Endodermal cell (in vitro differentiated cells): ENCODE measurements around the gene PIK3IP1. TPM values are rescaled to one million over a fixed set of nuclear protein-coding genes. Genes with fewer than 3 reads are reported as not detected.

Experiments used
- DNase-seq: peaks from one replicate; pipeline ENCODE4 v3.0.0-alpha.2; 2017
- H3K27ac ChIP-seq: 2 replicates; pipeline ENCODE4 v1.5.1; 2013; ENCODE audit warnings: mild to moderate bottlenecking, low read depth, low read length, moderate library complexity
- H3K27me3 ChIP-seq: 2 replicates; pipeline ENCODE4 v1.6.1; 2013; ENCODE audit warnings: mild to moderate bottlenecking, low read length, moderate library complexity; ENCODE audit not compliant: insufficient read depth, control insufficient read depth, poor library complexity, severe bottlenecking
- H3K36me3 ChIP-seq: 2 replicates; pipeline ENCODE4 v1.7.0; 2013; ENCODE audit warnings: mild to moderate bottlenecking, low read length, moderate library complexity; ENCODE audit not compliant: control insufficient read depth, insufficient read depth
- H3K4me1 ChIP-seq: one replicate; pipeline ENCODE4 v1.7.0; 2013; ENCODE audit warnings: low read length; ENCODE audit not compliant: control insufficient read depth, insufficient read depth
- H3K4me3 ChIP-seq: 2 replicates; pipeline ENCODE4 v1.5.1; 2013; ENCODE audit warnings: mild to moderate bottlenecking, low read length, moderate library complexity
- H3K9ac ChIP-seq: 2 replicates; pipeline ENCODE4 v1.6.1; 2013; ENCODE audit warnings: mild to moderate bottlenecking, low read length, moderate library complexity; ENCODE audit not compliant: poor library complexity, severe bottlenecking; ENCODE audit errors: extremely low read depth
- H3K9me3 ChIP-seq: 2 replicates; pipeline ENCODE4 v1.6.1; 2013; ENCODE audit warnings: mild to moderate bottlenecking, low read length, moderate library complexity; ENCODE audit not compliant: control insufficient read depth
- H3K27ac Mint-ChIP-seq: 2 replicates; pipeline ENCODE4 v1.8.0; 2020; ENCODE audit warnings: mixed read lengths
- H3K27me3 Mint-ChIP-seq: 2 replicates; pipeline ENCODE4 v1.8.0; 2021; ENCODE audit warnings: mild to moderate bottlenecking, mixed read lengths; ENCODE audit not compliant: insufficient read depth
- H3K36me3 Mint-ChIP-seq: 2 replicates; pipeline ENCODE4 v1.8.0; 2020; ENCODE audit warnings: low read depth, mixed read lengths
- H3K4me1 Mint-ChIP-seq: 2 replicates; pipeline ENCODE4 v1.8.0; 2020; ENCODE audit warnings: mixed read lengths
- H3K4me3 Mint-ChIP-seq: 2 replicates; pipeline ENCODE4 v1.8.0; 2020; ENCODE audit warnings: mild to moderate bottlenecking, moderate library complexity, mixed read lengths
- H3K9me3 Mint-ChIP-seq: 2 replicates; pipeline ENCODE4 v1.8.0; 2020; ENCODE audit warnings: mild to moderate bottlenecking, mixed read lengths
- WGBS, 2 experiments: methylation state at CpG; one replicate each; pipeline versions ENCODE4 v1.1.5 to v1.1.7; 2013; ENCODE audit warnings: missing lambda C conversion rate in 2 of 2, mixed read lengths in 1 of 2; ENCODE audit not compliant: insufficient coverage in 1 of 2, insufficient read length in 1 of 2; 5-methylcytosine and 5-hydroxymethylcytosine counted together
- long read RNA-seq, 4 experiments: library from polyadenylated mRNA in 2 of 4; library from RNA in 1 of 4; library from capped mRNA in 1 of 4; stranded (forward) in 3 of 4; unstranded in 1 of 4; transcript quantifications; one replicate each; pipeline ENCODE4 v2.0.0, GENCODE V29; 2020 to 2021; ENCODE audit warnings: inconsistent platforms in 1 of 4
- polyA plus RNA-seq, 2 experiments: library from polyadenylated mRNA; stranded (reverse); fragments of 50-300 nt; gene quantifications; one replicate each; pipeline ENCODE4 v1.2.3, GENCODE V29; 2013
- total RNA-seq, 2 donors: library from RNA; stranded (reverse); fragmentation: NEBNext Ultra II Directional in 1 of 2; extraction: Animal tissue kit (Norgen Biotek cat#: 25700) in 1 of 2; gene quantifications; 2 replicates in 1 of 2; 3 replicates in 1 of 2; pipeline ENCODE4 v1.2.1, GENCODE V29; 2021
- TF ChIP-seq, protein P1 (sequence below): fragments of 200-600 bp; sonication (generic); conservative IDR thresholded peaks from 2 replicates; pipeline ENCODE4 v1.5.0; 2021; ENCODE audit warnings: antibody characterized with exemption, mild to moderate bottlenecking

PIK3IP1 gene, protein sequence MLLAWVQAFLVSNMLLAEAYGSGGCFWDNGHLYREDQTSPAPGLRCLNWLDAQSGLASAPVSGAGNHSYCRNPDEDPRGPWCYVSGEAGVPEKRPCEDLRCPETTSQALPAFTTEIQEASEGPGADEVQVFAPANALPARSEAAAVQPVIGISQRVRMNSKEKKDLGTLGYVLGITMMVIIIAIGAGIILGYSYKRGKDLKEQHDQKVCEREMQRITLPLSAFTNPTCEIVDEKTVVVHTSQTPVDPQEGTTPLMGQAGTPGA
- total RNA-seq, result 1 to 10 TPM; 2.0 to 3.5 TPM
- polyA plus RNA-seq (2013, experiment 1 of 2), result 5.5 TPM
- polyA plus RNA-seq (2013, experiment 2 of 2), result 4.4 TPM
- long read RNA-seq, experiment 1, partial matches to known transcripts, result 1 of 2 reads
- long read RNA-seq, experiment 1, other reads (novel, unspliced or antisense), result 0 of 2 reads
- long read RNA-seq, experiment 2, transcript PIK3IP1-201 (6 exons, 2,467 nt), result major isoform, 5 of 11 reads
- long read RNA-seq, experiment 2, partial matches to known transcripts, result 2 of 11 reads
- long read RNA-seq, experiment 2, other reads (novel, unspliced or antisense), result 0 of 11 reads
- long read RNA-seq, experiment 3, transcript PIK3IP1-201 (6 exons, 2,467 nt), result major isoform, 22 of 24 reads
- long read RNA-seq, experiment 3, partial matches to known transcripts, result 0 of 24 reads
- long read RNA-seq, experiment 3, other reads (novel, unspliced or antisense), result 0 of 24 reads
- long read RNA-seq, experiment 4, partial matches to known transcripts, result 2 of 8 reads
- long read RNA-seq, experiment 4, other reads (novel, unspliced or antisense), result 0 of 8 reads

DNA sequence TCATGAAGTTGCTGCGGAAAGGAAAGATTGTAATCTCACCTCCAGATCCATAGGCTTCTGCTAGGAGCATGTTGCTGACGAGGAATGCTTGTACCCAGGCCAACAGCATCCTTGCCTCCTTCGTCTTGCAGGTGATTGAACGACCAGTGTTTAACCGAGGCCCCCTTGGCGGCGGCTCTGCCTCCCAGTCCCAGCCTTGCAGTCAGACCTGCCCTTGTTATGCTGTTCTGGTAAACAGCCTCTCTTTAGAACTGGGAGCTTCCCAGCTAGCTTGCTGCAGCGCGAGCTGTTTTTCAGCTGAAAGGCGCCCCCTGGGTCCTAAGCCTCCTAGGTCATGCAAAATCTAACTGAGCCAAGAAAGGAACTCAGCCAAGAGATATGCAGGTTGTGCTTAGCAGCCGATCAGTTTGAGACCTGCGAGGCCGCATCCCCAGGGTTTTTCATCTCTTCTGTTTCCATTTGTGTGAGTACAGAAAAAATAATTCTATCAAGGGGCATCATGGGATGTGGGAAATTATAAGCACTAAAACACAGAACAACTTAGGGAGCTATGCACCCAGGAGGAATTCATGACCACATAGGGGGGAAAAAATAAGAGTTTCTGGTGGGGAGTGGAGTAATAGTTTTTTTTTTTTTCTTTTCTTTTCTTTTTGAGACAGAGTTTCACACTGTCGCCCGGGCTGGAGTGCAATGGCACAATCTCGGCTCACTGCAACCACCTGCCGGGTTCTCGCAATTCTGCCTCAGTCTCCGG, at the start of gene PIK3IP1:
Gene PIK3IP1, minus strand, starts transcription at position 253 of the 754 bp plus-strand sequence. Its CDS starts 144 bp downstream, at position 109.
- Mint-ChIP-seq H3K4me3 (peak within 1 kb of the TSS; percentile 56), H3K9me3 (no peaks in the 10 kb centered on the region), H3K27ac (peak within 1 kb of the TSS; percentile 70), H3K27me3 (peaks cover 20% of the 10 kb centered on the region), H3K4me1 (peaks cover 12% of the 10 kb centered on the region), H3K36me3 (no peaks in the 10 kb centered on the region)
- DNase-seq, result peak; percentile 97
- H3K9me3 ChIP-seq, result no peaks in the 10 kb centered on the region
- peak within 1 kb of the TSS; percentile 68 for H3K4me3 ChIP-seq
- H3K27me3 ChIP-seq, result peaks cover 34% of the 10 kb centered on the region
- no peaks in the 10 kb centered on the region for H3K4me1 ChIP-seq
- TF ChIP-seq, protein P1, sequence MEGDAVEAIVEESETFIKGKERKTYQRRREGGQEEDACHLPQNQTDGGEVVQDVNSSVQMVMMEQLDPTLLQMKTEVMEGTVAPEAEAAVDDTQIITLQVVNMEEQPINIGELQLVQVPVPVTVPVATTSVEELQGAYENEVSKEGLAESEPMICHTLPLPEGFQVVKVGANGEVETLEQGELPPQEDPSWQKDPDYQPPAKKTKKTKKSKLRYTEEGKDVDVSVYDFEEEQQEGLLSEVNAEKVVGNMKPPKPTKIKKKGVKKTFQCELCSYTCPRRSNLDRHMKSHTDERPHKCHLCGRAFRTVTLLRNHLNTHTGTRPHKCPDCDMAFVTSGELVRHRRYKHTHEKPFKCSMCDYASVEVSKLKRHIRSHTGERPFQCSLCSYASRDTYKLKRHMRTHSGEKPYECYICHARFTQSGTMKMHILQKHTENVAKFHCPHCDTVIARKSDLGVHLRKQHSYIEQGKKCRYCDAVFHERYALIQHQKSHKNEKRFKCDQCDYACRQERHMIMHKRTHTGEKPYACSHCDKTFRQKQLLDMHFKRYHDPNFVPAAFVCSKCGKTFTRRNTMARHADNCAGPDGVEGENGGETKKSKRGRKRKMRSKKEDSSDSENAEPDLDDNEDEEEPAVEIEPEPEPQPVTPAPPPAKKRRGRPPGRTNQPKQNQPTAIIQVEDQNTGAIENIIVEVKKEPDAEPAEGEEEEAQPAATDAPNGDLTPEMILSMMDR, result peak; percentile 69
- WGBS, 2 experiments, result 17 to 29% methylated on average over 12 to 19 of the region's 19 CpGs
- no peak within 1 kb of the TSS for H3K9ac ChIP-seq
- no peak within 1 kb of the TSS for H3K27ac ChIP-seq
- H3K36me3 ChIP-seq, result no peaks in the 10 kb centered on the region

DNA sequence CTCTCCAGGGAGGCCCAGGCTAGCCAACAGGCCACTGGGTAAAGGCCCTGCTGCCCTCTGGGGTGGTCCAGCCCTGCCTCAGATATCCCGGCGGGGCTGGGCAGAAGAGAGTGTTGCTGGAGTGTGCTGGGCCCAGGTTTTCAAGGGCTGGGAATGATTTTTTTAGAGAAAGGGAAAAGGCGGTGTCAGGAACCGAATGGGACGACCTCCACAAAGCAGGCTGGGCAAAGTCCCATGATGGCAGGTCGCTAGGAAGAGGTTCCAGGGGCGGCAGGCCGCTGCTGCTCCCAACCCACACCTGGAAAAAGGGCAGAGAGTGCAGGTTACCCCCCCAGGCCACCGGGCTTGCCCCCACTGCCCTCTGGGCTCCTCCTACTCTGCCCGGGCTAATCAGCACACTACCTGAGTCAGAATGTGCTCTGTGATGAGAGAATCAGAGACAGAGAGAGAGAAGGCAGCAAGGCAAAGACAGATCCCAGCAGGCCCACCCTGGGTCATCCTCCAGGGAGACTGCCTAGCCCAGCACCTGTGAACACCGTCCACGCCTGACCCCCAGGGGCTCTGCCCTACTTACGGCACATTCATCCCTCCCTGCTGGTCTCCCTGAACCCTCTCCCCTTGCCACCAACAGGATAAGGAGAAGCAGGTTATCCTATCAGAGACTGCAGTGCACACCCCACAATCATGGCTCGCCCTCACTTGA, 49.2 kb upstream of the PIK3IP1 start:
- Mint-ChIP-seq H3K4me3 (peak overlapping the region; percentile 80), H3K27ac (no peak overlapping the region), H3K27me3 (no peaks in the 10 kb centered on the region), H3K4me1 (peaks cover 56% of the 10 kb centered on the region), H3K36me3 (peaks cover 68% of the 10 kb centered on the region), H3K9me3 (no peaks in the 10 kb centered on the region)
- no peak for DNase-seq
- H3K9me3 ChIP-seq, result no peaks in the 10 kb centered on the region
- TF ChIP-seq, protein P1, result no peak
- WGBS, 2 experiments, result 93 to 97% methylated on average over 7 to 14 of the region's 14 CpGs
- H3K27ac ChIP-seq, result no peak overlapping the region
- H3K4me1 ChIP-seq, result peaks cover 24% of the 10 kb centered on the region
- peak overlapping the region; percentile 91 for H3K4me3 ChIP-seq
- H3K36me3 ChIP-seq, result peaks cover 76% of the 10 kb centered on the region
- H3K27me3 ChIP-seq, result no peaks in the 10 kb centered on the region
- no peak overlapping the region for H3K9ac ChIP-seq
